RCC 7860 (cell line): ENCODE measurements around the gene IL2RA.
"Not testable (repeated sequence)": the region's sequence is repeated elsewhere in the genome, so short reads cannot be mapped to it uniquely, and the experiment has no call there.

Experiments used
- DNase-seq: peaks from one replicate; pipeline ENCODE4 v3.0.0-alpha.2; 2015; ENCODE audit warnings: low spot score
- FAIRE-seq: peaks from 2 replicates; lab custom pipeline; 2012; peaks lifted over from hg19 to GRCh38; lab: Jason Lieb, UNC

Gene IL2RA

GRCh38 chr10:5965266-5965665 lies 96.9 kb downstream of the IL2RA start:
- peak; percentile 57 for DNase-seq
- FAIRE-seq = peak; percentile 85

DNA sequence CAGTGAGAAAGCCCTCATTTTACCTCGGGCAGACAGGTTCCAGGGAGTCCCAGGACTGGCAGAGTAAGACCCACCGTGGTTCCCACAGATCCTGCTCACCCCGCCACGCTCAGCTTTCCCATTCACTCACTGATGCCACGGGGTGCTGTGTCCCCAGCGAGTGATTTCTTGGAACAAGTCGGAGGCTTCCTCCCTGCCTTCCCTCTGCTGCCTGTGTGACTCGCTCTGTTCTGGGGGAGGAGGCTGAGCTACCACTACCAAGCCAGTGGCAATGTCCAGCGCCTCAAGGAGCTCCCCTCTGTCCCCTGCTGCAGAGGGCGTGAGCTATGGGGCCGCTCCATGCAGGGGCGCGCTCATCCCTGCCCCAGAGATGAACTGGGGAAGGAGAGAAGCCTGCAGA lies 97.4 kb downstream of the IL2RA start:
- FAIRE-seq (no peak), DNase-seq (no peak)

- no peak for DNase-seq
- no peak for FAIRE-seq
Observed at GRCh38 chr10:5963591-5963990, 98.6 kb downstream of the IL2RA start.

- FAIRE-seq = no peak
- no peak for DNase-seq
Observed at GRCh38 chr10:5963071-5963470, 99.1 kb downstream of the IL2RA start.

GRCh38 chr10:5962358-5962940 lies 99.7 kb downstream of the IL2RA start:
- not testable (repeated sequence) for FAIRE-seq, DNase-seq

DNA sequence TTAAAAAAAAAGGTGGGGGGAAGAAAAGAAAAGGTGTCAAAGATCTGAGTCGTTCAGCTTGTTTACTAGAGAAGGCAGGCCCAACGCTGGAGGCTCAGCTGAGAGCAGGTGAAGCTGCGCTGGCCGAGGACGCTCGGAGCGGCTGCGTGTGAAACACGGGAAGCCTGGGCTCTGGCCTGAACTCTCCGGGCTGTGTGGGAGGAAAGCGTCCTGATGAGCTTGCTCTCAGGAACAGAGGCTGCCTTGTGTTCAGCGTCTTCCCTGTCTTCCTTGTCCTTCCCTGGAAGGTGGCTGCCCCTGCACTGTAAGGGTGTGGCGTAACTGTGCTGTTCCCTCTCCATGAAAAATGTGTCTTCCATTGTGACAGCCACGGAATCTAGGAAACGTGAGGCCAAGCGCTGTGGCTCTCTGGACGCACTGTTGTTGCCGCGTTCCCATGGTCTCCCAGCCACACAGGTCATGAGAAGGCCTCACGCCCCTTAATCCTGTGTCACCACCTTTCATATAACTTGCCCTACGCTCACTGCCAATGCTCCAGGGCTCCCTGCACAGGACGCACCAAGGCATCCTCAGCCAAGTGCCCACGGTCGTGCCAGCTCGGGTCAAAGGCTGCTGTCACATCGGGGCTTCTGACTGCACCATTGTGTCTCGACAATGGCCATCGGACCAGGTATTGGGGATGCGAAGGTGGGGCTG lies 100.6 kb downstream of the IL2RA start:
- FAIRE-seq (no peak), DNase-seq (no peak)

- FAIRE-seq, DNase-seq: not testable (repeated sequence)
Observed at GRCh38 chr10:5960973-5961275, 101.2 kb downstream of the IL2RA start.
